ENCODE measurements around the gene TRNT1.

Gene TRNT1

DNA sequence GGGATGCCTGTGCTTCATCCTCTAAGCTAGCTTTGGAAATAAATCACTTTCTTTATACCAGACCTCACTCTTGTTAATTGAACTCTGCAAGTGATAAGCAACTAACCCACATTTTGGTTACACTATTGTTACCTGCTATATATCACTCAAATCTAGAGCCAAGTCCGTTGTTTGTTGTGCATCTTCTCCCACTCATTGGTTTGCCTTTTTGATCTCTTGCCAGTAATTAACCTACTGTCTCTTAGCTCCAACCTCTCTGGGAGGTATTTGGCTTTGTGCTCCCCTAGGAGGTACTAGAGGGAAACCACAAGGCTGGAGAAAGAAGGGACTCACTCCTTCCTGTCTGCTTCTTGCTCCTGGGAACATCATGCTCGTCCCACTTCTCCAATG lies 65.5 kb downstream of the TRNT1 start:
- H3K9me3 ChIP-seq (ENCODE audit: control insufficient read depth in 2 of 2, low read length in 2 of 2): no peaks in the 10 kb centered on the region
- no peaks in the 10 kb centered on the region for H3K27me3 ChIP-seq (ENCODE audit: control insufficient read depth in 2 of 2, insufficient read depth in 2 of 2, low read length in 2 of 2)
- no peak overlapping the region for H3K9ac ChIP-seq (ENCODE audit: low read depth in 1 of 2, low read length in 2 of 2)
- H3K27ac ChIP-seq (ENCODE audit: low read depth in 2 of 2, low read length in 2 of 2): no peak overlapping the region
- no peaks in the 10 kb centered on the region for H3K4me1 ChIP-seq (ENCODE audit: control insufficient read depth in 2 of 2, insufficient read depth in 2 of 2, low read length in 2 of 2)
- H3K4me3 ChIP-seq (ENCODE audit: low read length in 2 of 2): no peak overlapping the region
- H3K36me3 ChIP-seq (ENCODE audit: control insufficient read depth in 2 of 2, insufficient read depth in 2 of 2, low read length in 2 of 2): no peaks in the 10 kb centered on the region

DNA sequence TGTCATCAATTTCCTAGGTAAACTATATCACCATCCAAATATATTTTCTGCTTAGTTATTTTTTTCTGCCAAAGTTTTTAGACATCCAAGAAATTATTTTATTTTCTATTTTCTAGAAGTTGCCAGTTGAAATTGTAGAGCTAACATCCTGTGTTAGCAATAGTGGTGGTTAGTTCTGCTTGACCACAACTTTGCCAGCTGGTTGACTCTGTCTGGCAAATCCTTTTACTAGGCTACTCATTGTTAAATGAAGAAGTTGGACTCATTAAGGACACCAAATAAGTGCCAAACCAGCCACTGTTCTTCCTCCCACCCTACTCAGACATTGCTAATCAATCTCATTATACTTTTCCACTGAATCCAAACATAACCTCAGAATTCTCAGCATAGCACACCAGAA lies 68.1 kb downstream of the TRNT1 start:
- Histone ChIP-seq H3K27me3 (ENCODE audit: control insufficient read depth in 2 of 2, insufficient read depth in 2 of 2, low read length in 2 of 2) (no peaks in the 10 kb centered on the region), H3K4me3 (ENCODE audit: low read length in 2 of 2) (no peak overlapping the region), H3K27ac (ENCODE audit: low read depth in 2 of 2, low read length in 2 of 2) (no peak overlapping the region), H3K36me3 (ENCODE audit: control insufficient read depth in 2 of 2, insufficient read depth in 2 of 2, low read length in 2 of 2) (no peaks in the 10 kb centered on the region), H3K9ac (ENCODE audit: low read depth in 1 of 2, low read length in 2 of 2) (no peak overlapping the region), H3K9me3 (ENCODE audit: control insufficient read depth in 2 of 2, low read length in 2 of 2) (no peaks in the 10 kb centered on the region), H3K4me1 (ENCODE audit: control insufficient read depth in 2 of 2, insufficient read depth in 2 of 2, low read length in 2 of 2) (no peaks in the 10 kb centered on the region)

- Histone ChIP-seq H3K9me3 (ENCODE audit: control insufficient read depth in 2 of 2, low read length in 2 of 2) (no peaks in the 10 kb centered on the region), H3K9ac (ENCODE audit: low read depth in 1 of 2, low read length in 2 of 2) (no peak overlapping the region), H3K27ac (ENCODE audit: low read depth in 2 of 2, low read length in 2 of 2) (no peak overlapping the region), H3K4me3 (ENCODE audit: low read length in 2 of 2) (no peak overlapping the region), H3K36me3 (ENCODE audit: control insufficient read depth in 2 of 2, insufficient read depth in 2 of 2, low read length in 2 of 2) (no peaks in the 10 kb centered on the region), H3K27me3 (ENCODE audit: control insufficient read depth in 2 of 2, insufficient read depth in 2 of 2, low read length in 2 of 2) (no peaks in the 10 kb centered on the region), H3K4me1 (ENCODE audit: control insufficient read depth in 2 of 2, insufficient read depth in 2 of 2, low read length in 2 of 2) (no peaks in the 10 kb centered on the region)
These were observed 69.6 kb downstream of the TRNT1 start for GRCh38 chr3:3196148-3196861.
